NT2/D1 (cell line): Measurements from ENCODE around the gene ATG10.

Experiments used
- SUZ12 ChIP-seq: IDR thresholded peaks from 2 replicates; pipeline ENCODE4 v1.6.1; 2011; ENCODE audit not compliant: insufficient read length, insufficient read depth; ENCODE audit errors: extremely low read depth
- YY1 ChIP-seq: IDR thresholded peaks from 2 replicates; pipeline ENCODE4 v1.6.1; 2011; ENCODE audit not compliant: insufficient read length, insufficient read depth

GRCh38 chr5:81949462-81949861 lies 22.4 kb upstream of the ATG10 start:
- TF ChIP-seq YY1 (no peak), SUZ12 (no peak)
